BLaER1 (cell line): ENCODE data around the gene CLIC3.

ENCODE experiments used
- H3K27ac ChIP-seq: shearing (Covaris generic); formaldehyde crosslinking; 2 replicates; pipeline ENCODE4 v1.8.1; 2022
- H3K27me3 ChIP-seq: shearing (Covaris generic); formaldehyde crosslinking; 2 replicates; pipeline ENCODE4 v1.8.1; 2022
- H3K36me3 ChIP-seq: shearing (Covaris generic); formaldehyde crosslinking; 2 replicates; pipeline ENCODE4 v1.8.1; 2022
- H3K4me1 ChIP-seq: shearing (Covaris generic); formaldehyde crosslinking; 2 replicates; pipeline ENCODE4 v1.8.1; 2022
- H3K4me2 ChIP-seq: shearing (Covaris generic); formaldehyde crosslinking; 2 replicates; pipeline ENCODE4 v1.8.1; 2022
- H3K4me3 ChIP-seq: shearing (Covaris generic); formaldehyde crosslinking; 2 replicates; pipeline ENCODE4 v1.8.1; 2022
- H3K9ac ChIP-seq: shearing (Covaris generic); formaldehyde crosslinking; 2 replicates; pipeline ENCODE4 v1.8.1; 2022
- H3K9me3 ChIP-seq: shearing (Covaris generic); formaldehyde crosslinking; 2 replicates; pipeline ENCODE4 v1.8.1; 2022
- H4K20me1 ChIP-seq: shearing (Covaris generic); formaldehyde crosslinking; 2 replicates; pipeline ENCODE4 v1.8.1; 2022
- Cebpa-rat ChIP-seq: shearing (Covaris generic); IDR thresholded peaks from 2 replicates; pipeline ENCODE4 v1.8.1; 2022

CLIC3 gene

GRCh38 chr9:136977649-136978072 lies 18.7 kb downstream of the CLIC3 start:
- Histone ChIP-seq H3K4me1 (peaks cover 43% of the 10 kb centered on the region), H3K4me3 (no peak overlapping the region), H3K27me3 (peaks cover 6% of the 10 kb centered on the region), H3K36me3 (no peaks in the 10 kb centered on the region), H3K4me2 (no peak overlapping the region), H3K27ac (no peak overlapping the region), H3K9me3 (no peaks in the 10 kb centered on the region), H3K9ac (no peak overlapping the region), H4K20me1 (no peaks in the 10 kb centered on the region)
- no peak for TF ChIP-seq Cebpa-rat

GRCh38 chr9:136977223-136977622 lies 19.1 kb downstream of the CLIC3 start, which contains the start of gene PTGDS:
PTGDS (plus strand) TSS chr9:136977504; CDS start chr9:136977579, 75 bp downstream.
- TF ChIP-seq Cebpa-rat: no peak
- Histone ChIP-seq H3K27me3 (peaks cover 2% of the 10 kb centered on the region; the same call in 1 of the 2 replicates), H3K4me1 (peaks cover 43% of the 10 kb centered on the region), H3K9me3 (no peaks in the 10 kb centered on the region), H3K36me3 (no peaks in the 10 kb centered on the region), H3K4me3 (no peak within 1 kb of the TSS), H3K4me2 (peak within 1 kb of the TSS; percentile 70), H3K27ac (no peak within 1 kb of the TSS), H3K9ac (no peak within 1 kb of the TSS), H4K20me1 (no peaks in the 10 kb centered on the region)

- no peaks in the 10 kb centered on the region for H3K36me3 ChIP-seq
- H3K27ac ChIP-seq: 0 out of 2 replicates have a peak overlapping the region, but pooled peaks have one; percentile 13
- no peak overlapping the region for H3K9ac ChIP-seq
- no peaks in the 10 kb centered on the region for H4K20me1 ChIP-seq
- peak overlapping the region; percentile 70 for H3K4me2 ChIP-seq
- no peaks in the 10 kb centered on the region for H3K27me3 ChIP-seq
- peaks cover 57% of the 10 kb centered on the region for H3K4me1 ChIP-seq
- H3K9me3 ChIP-seq: no peaks in the 10 kb centered on the region
- no peak overlapping the region for H3K4me3 ChIP-seq
- no peak for TF ChIP-seq Cebpa-rat
These were observed 20.7 kb downstream of the CLIC3 start for GRCh38 chr9:136975644-136976043.

GRCh38 chr9:136974817-136975535 lies 21.4 kb downstream of the CLIC3 start:
- peak overlapping the region; percentile 70 for H3K4me2 ChIP-seq
- no peak overlapping the region for H3K27ac ChIP-seq
- H3K27me3 ChIP-seq: no peaks in the 10 kb centered on the region
- TF ChIP-seq Cebpa-rat: no peak
- no peaks in the 10 kb centered on the region for H4K20me1 ChIP-seq
- no peaks in the 10 kb centered on the region for H3K36me3 ChIP-seq
- H3K4me3 ChIP-seq: no peak overlapping the region
- no peak overlapping the region for H3K9ac ChIP-seq
- H3K9me3 ChIP-seq: no peaks in the 10 kb centered on the region
- H3K4me1 ChIP-seq: peaks cover 62% of the 10 kb centered on the region

DNA sequence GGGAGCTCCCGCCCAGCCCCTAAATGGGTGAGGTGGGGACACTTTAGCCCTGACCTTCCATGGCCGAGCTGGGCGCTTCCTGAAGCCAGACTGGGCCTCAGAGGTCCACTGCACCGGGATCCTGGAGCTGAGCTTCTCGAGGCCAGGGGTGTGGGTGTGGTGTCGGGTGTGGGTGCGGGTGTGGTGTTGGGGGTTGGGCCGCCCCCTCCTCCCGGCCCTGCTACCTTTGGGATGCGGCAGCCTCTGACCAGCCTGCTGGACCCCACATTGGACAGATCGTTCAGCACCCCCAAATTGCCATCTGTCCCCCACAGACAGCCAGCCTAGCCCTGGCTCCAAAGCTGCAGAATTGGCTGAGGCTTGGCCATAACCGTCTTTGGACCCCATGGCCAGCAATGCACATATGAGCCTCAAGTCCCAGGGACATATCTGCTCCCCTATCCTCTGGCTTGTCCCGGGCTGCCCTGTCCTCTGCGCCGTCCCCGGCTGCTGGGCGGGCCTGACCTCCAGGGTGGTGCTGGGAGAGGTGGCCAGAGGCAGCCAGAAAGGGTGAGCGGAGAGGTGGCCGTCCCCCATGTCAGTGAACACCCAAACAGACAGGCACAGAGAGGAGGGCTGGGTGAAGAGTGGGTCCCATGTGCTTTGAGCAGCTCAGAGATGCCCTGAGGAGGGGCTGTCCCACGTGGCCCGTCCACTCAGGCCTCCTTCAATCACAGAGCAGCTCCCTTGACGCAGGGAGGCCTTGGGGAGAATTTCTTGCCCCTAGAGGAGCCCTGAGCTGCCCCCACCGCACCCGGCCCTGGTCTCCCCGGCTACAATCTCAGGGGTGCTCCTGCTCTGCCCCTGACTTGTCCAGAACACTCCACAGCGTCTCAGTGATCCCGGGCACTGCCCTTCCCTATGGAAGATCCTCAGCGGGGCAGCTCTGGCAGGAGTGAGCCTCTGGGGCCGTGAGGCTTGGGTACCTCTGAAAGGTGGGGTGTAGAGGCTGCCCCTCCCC lies 22.4 kb downstream of the CLIC3 start:
- no peak overlapping the region for H3K9ac ChIP-seq
- H3K4me1 ChIP-seq: peaks cover 54% of the 10 kb centered on the region
- no peak overlapping the region for H3K27ac ChIP-seq
- no peak overlapping the region for H3K4me3 ChIP-seq
- no peaks in the 10 kb centered on the region for H3K36me3 ChIP-seq
- no peaks in the 10 kb centered on the region for H3K27me3 ChIP-seq
- TF ChIP-seq Cebpa-rat: no peak
- peak overlapping the region; percentile 70; the same call in 1 of the 2 replicates for H3K4me2 ChIP-seq
- no peaks in the 10 kb centered on the region for H4K20me1 ChIP-seq
- no peaks in the 10 kb centered on the region for H3K9me3 ChIP-seq

GRCh38 chr9:136972743-136973142 lies 23.6 kb downstream of the CLIC3 start:
- H4K20me1 ChIP-seq: no peaks in the 10 kb centered on the region
- H3K4me1 ChIP-seq: peaks cover 53% of the 10 kb centered on the region
- H3K27ac ChIP-seq: no peak overlapping the region
- no peak overlapping the region for H3K4me2 ChIP-seq
- no peaks in the 10 kb centered on the region for H3K36me3 ChIP-seq
- H3K9me3 ChIP-seq: no peaks in the 10 kb centered on the region
- H3K4me3 ChIP-seq: no peak overlapping the region
- H3K9ac ChIP-seq: no peak overlapping the region
- TF ChIP-seq Cebpa-rat: no peak
- H3K27me3 ChIP-seq: no peaks in the 10 kb centered on the region

- Histone ChIP-seq H3K27me3 (no peaks in the 10 kb centered on the region), H3K4me3 (no peak overlapping the region), H3K36me3 (no peaks in the 10 kb centered on the region), H3K9me3 (no peaks in the 10 kb centered on the region), H3K27ac (no peak overlapping the region), H3K4me2 (no peak overlapping the region), H4K20me1 (no peaks in the 10 kb centered on the region), H3K9ac (no peak overlapping the region), H3K4me1 (peaks cover 50% of the 10 kb centered on the region)
- TF ChIP-seq Cebpa-rat: no peak
These were observed 24.0 kb downstream of the CLIC3 start for GRCh38 chr9:136972335-136972734.

- no peaks in the 10 kb centered on the region for H3K36me3 ChIP-seq
- no peak overlapping the region for H3K4me2 ChIP-seq
- H3K27ac ChIP-seq: no peak overlapping the region
- no peak overlapping the region for H3K9ac ChIP-seq
- no peaks in the 10 kb centered on the region for H3K27me3 ChIP-seq
- H3K9me3 ChIP-seq: no peaks in the 10 kb centered on the region
- peaks cover 46% of the 10 kb centered on the region for H3K4me1 ChIP-seq
- no peaks in the 10 kb centered on the region for H4K20me1 ChIP-seq
- no peak overlapping the region for H3K4me3 ChIP-seq
- no peak for TF ChIP-seq Cebpa-rat
These were observed 24.6 kb downstream of the CLIC3 start for GRCh38 chr9:136971746-136972145.

- Histone ChIP-seq H3K4me2 (peak overlapping the region; percentile 62), H4K20me1 (no peaks in the 10 kb centered on the region), H3K9me3 (no peaks in the 10 kb centered on the region), H3K4me1 (peaks cover 46% of the 10 kb centered on the region), H3K4me3 (no peak overlapping the region), H3K27me3 (no peaks in the 10 kb centered on the region), H3K9ac (no peak overlapping the region), H3K36me3 (no peaks in the 10 kb centered on the region), H3K27ac (0 out of 2 replicates have a peak overlapping the region, but pooled peaks have one; percentile 30)
- no peak for TF ChIP-seq Cebpa-rat
These were observed 26.0 kb downstream of the CLIC3 start for GRCh38 chr9:136970361-136970760.

GRCh38 chr9:136969774-136970173 lies 26.6 kb downstream of the CLIC3 start:
- peak overlapping the region; percentile 62 for H3K4me2 ChIP-seq
- no peaks in the 10 kb centered on the region for H3K36me3 ChIP-seq
- peaks cover 40% of the 10 kb centered on the region for H3K4me1 ChIP-seq
- H3K27me3 ChIP-seq: no peaks in the 10 kb centered on the region
- no peak for TF ChIP-seq Cebpa-rat
- H3K27ac ChIP-seq: no peak overlapping the region
- H3K9ac ChIP-seq: no peak overlapping the region
- no peaks in the 10 kb centered on the region for H3K9me3 ChIP-seq
- H3K4me3 ChIP-seq: no peak overlapping the region
- H4K20me1 ChIP-seq: no peaks in the 10 kb centered on the region
